PC-3 (cell line): ENCODE measurements around the gene STAMBPL1.

Experiments used
- CTCF ChIP-seq: fragments of 300-600 bp; sonication (generic); conservative IDR thresholded peaks from 2 replicates; pipeline ENCODE4 v1.5.1; 2017; ENCODE audit warnings: antibody characterized with exemption, low read depth, mild to moderate bottlenecking, low read length
- EZH2phosphoT487 ChIP-seq: fragments of 300-600 bp; sonication (generic); IDR thresholded peaks from 2 replicates; pipeline ENCODE4 v1.6.1; 2018; ENCODE audit warnings: mild to moderate bottlenecking, antibody characterized with exemption, low read length, borderline replicate concordance

- TF ChIP-seq CTCF = no peak
- no peak for TF ChIP-seq EZH2phosphoT487
These were observed 21.4 kb downstream of the STAMBPL1 start for GRCh38 chr10:88901206-88901983.
